Stimulated activated CD4-positive, alpha-beta T cell treated with anti-CD3 and anti-CD28 coated beads, Interleukin-4, amount 100 ng/mL, for 4 hours (primary cell): ENCODE data around the gene GIMAP2.

Experiments used
- DNase-seq, 2 experiments: peaks; one replicate each; pipeline ENCODE4 v3.0.0-alpha.2; 2020

Gene GIMAP2

DNA sequence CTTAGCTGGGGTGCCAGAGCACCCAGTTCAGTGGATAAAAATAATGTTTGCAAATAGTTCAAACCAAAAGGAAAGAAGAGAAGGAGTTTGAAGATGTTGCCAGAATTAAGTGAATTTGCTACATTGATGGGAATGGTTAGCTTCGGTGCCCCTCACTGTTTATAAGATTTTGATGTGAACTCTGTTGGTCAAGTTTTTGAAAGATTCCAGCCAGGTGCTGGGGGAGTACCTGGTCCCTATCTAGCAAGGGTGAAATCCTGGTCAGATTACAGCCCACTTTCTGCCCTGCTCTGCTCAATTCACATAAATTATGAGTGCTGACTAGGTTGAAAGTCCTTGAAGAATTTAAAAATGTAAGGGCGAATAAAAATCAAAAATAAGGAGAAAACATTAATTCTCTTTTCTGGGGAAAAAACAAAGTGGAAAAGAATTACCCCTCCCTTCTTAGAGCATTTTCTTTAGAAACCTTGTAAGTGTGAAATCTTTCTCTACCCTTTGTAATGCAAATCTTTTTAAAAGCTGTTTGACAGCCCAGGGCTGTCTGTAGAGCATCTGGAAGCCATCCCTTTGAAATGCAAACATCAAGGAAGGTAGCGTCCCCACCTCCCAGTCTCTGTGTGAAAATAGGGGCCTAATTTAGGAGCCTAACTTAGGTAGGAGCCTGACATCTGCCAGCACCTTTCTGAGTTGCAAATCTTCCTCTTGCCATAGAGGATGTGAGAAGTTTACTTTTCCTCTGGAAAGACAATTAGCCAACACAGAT, 50.3 kb downstream of the GIMAP2 start:
- DNase-seq = no peak

DNA sequence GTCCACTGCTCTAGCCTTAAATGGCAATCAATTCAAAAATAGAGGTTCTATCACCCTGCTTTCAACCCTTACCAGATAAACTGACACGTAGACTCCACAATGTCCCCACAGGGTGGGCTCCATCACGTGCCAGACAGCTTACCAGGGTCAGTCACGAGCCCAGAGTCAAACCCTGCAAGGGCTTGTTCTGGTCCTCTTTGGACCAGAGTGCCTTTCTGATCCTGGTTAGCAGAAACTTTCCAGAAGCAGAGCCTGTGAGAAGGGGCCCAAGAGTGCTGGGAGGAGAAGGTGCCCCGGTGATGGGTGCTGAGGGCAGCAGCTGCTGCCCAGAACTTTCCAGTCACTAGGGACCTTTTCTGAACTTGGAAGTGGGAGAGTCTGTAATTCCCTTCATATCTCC, 51.4 kb downstream of the GIMAP2 start:
- DNase-seq = no peak

DNA sequence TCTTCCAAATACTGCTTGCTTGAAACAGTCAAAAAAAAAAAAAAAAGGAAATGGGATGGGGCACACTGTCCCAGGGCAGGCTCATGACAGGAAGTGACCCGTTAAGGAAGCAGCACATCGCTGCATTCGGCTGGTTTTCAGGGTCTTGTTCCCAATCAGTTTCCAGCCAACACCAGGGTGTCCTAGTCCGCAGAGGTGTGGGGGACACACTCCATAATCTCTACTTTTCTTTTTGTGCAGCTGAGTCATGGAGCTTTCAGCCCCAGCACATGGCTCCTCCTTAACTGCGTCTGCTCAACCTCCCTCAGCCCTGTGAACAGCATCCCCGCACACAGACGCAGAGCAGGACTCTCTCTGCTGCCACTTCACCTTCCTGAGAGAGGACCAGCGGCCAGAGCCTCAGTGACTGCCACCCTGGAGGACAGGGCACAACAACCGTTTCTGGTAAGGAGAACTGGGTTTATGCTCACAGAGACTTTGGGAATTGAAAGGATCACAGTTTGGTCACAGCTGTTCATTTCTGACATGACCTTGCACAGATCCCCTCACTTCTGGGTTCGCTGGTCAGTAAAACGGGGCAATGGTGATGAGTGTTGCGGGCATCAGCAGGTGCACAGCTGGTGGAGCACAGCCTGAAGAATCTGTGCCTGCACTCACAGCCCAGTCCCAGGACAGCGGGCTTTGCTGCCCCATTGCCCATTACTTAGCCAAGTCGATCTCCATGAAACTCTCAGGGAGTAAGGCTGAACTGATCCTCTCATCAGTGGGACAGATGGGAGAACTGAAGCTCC, 52.0 kb downstream of the GIMAP2 start, which contains the start of gene GIMAP5:
Gene GIMAP5 (plus strand): TSS at position 154 of the 791 bp plus-strand sequence. CDS start 3,467 bp downstream, outside the sequence.
- DNase-seq = peak; percentile 50 to 60

DNA sequence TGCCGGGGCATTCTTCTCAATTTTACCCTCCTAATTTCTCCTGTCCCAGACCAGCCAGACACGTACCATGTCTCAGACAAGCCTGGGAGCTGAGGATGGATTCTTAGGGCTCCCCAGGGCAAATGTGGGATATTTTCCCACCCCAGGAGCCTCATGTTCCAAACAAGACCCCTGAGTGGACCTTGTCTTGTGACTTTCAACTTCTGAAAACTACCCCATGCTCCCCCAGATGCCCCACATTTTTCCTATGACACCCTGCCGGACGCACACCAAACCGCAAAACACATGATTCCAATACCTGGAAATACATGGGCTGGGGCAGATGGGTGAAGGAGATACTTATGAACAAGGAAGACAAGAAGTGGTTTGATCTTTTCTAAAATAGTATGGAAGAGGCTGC, 52.6 kb downstream of the GIMAP2 start:
- DNase-seq = no peak

DNA sequence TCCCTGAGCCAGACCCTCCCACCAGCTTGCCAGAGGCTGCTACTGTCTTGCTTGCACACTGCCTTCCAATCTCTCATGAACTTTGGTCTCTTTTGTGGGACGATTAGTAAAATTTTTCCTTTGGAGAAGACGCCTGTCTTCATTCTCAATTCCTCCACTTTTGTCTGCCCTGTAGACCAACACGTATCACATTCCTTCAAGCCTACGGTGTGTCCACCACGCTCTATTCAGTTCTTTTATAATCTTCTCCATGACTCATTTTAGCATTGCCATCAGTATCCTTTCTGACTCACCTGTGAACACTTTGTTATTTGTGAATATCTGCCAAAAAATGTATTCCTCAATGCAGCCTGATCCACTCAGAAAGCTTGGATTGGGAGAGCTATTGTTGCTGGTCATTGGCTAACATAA, 53.1 kb downstream of the GIMAP2 start:
- no peak for DNase-seq

DNA sequence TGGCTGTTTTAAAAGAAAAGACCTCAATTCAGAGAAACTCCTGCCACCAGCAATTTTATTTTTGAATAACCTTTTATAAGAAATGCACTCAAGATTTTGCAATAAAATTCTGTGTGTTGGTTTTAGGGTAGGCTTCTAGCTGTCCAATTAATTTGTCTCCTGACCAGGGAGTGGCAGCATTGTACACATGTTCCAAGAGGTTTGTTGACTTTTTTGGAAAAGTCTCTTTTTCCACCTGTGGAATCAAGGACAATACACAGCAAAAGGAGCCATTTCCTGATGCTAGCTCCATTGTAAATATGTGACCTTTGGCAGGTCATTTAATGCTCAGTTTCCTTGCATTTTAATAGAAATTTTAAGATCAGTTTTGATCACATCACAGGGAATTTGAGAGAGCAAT, 53.5 kb downstream of the GIMAP2 start:
- DNase-seq = no peak

DNA sequence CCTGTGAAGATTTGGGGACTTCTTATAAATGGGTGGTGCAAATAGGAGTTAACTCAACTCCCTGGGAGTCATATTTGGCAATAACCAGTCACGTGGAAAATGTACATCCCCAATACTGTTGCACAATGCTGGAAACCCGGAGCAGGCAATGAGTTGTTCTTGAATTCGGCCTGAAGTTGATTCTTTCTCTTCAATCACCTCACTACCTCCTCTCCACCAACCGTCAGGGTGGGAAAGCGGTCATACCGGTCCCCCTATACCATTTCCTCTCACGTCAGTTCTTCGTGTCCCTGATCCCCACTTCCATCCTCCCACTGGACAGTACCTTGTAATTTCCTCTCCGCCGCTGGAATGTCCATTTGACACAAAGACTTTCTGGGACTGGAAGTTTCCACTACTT, 54.5 kb downstream of the GIMAP2 start:
- no peak for DNase-seq

DNA sequence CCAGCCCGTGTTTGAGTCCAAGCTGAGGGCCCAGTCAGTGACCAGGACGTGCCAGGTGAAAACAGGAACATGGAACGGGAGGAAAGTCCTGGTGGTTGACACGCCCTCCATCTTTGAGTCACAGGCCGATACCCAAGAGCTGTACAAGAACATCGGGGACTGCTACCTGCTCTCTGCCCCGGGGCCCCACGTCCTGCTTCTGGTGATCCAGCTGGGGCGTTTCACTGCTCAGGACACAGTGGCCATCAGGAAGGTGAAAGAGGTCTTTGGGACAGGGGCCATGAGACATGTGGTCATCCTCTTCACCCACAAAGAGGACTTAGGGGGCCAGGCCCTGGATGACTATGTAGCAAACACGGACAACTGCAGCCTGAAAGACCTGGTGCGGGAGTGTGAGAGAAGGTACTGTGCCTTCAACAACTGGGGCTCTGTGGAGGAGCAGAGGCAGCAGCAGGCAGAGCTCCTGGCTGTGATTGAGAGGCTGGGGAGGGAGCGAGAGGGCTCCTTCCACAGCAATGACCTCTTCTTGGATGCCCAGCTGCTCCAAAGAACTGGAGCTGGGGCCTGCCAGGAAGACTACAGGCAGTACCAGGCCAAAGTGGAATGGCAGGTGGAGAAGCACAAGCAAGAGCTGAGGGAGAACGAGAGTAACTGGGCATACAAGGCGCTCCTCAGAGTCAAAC, 56.9 kb downstream of the GIMAP2 start:
- DNase-seq = no peak
